Upper lobe of right lung (tissue), 1 donor: Measurements from ENCODE around the gene PRKCZ. TPM values are rescaled to one million over a fixed set of nuclear protein-coding genes. Genes with fewer than 3 reads are reported as not detected.

Source experiments
- ATAC-seq: fragments of 200-7000 bp; cut with Tn5 transposase; one replicate; pipeline ENCODE4 v1.9.1; 2020; ENCODE audit warnings: mild to moderate bottlenecking, moderate library complexity
- DNase-seq: peaks from one replicate; pipeline ENCODE4 v3.0.0-alpha.2; 2020
- H3K27ac ChIP-seq: fragments of 200-600 bp; one replicate; pipeline ENCODE4 v1.8.0; 2022
- H3K27me3 ChIP-seq: fragments of 200-600 bp; one replicate; pipeline ENCODE4 v1.8.0; 2022; ENCODE audit warnings: mild to moderate bottlenecking
- H3K36me3 ChIP-seq: fragments of 200-600 bp; one replicate; pipeline ENCODE4 v1.8.0; 2022
- H3K4me1 ChIP-seq: fragments of 200-600 bp; one replicate; pipeline ENCODE4 v1.8.0; 2022
- H3K4me3 ChIP-seq: fragments of 200-600 bp; one replicate; pipeline ENCODE4 v1.8.0; 2022; ENCODE audit warnings: mild to moderate bottlenecking
- H3K9me3 ChIP-seq: fragments of 200-600 bp; one replicate; pipeline ENCODE4 v1.8.0; 2022
- CTCF ChIP-seq: fragments of 200-600 bp; IDR thresholded peaks from one replicate; pipeline ENCODE4 v1.8.0; 2022; ENCODE audit warnings: antibody characterized with exemption
- intact Hi-C: fragments of 100-400 bp; cut with DNase I; formaldehyde crosslinking; loops from one replicate; pipeline ENCODE4 v1.11.0; 2022
- total RNA-seq: library from RNA; stranded (reverse); fragmentation: NEBNext Ultra II Directional; extraction: Animal tissue kit (Norgen Biotek cat#: 25700); gene quantifications from one replicate; pipeline ENCODE4 v1.2.1, GENCODE V29; 2021
- donor health status: DM: no; HTN: yes; CAD: no; lungs with severe emphysema.

PRKCZ gene
- total RNA-seq, 1 donor from 2014 or later: 121 TPM

GRCh38 chr1:2103266-2103900 is 53.2 kb downstream of the PRKCZ start:
- Histone ChIP-seq H3K9me3 (no peaks in the 10 kb centered on the region), H3K27ac (peak overlapping the region; percentile 71), H3K27me3 (no peaks in the 10 kb centered on the region), H3K4me3 (no peak overlapping the region), H3K36me3 (peaks cover 6% of the 10 kb centered on the region), H3K4me1 (peaks cover 13% of the 10 kb centered on the region)
- TF ChIP-seq CTCF: no peak
- ATAC-seq: no peak
- DNase-seq: peak; percentile 55
- intact Hi-C loops: no loop called here

- no peaks in the 10 kb centered on the region for H3K27me3 ChIP-seq
- peak overlapping the region; percentile 71 for H3K27ac ChIP-seq
- TF ChIP-seq CTCF: no peak
- DNase-seq (peak; percentile 66), ATAC-seq (no peak)
- H3K4me3 ChIP-seq: no peak overlapping the region
- no peaks in the 10 kb centered on the region for H3K9me3 ChIP-seq
- peaks cover 13% of the 10 kb centered on the region for H3K4me1 ChIP-seq
- H3K36me3 ChIP-seq: peaks cover 6% of the 10 kb centered on the region
- intact Hi-C loops: no loop called here
Measured at GRCh38 chr1:2103901-2104590, 53.8 kb downstream of the PRKCZ start.

- ATAC-seq (peak; percentile 83), DNase-seq (peak; percentile 90)
- TF ChIP-seq CTCF: no peak
- Histone ChIP-seq H3K27ac (peak overlapping the region; percentile 71), H3K27me3 (no peaks in the 10 kb centered on the region), H3K9me3 (no peaks in the 10 kb centered on the region), H3K36me3 (peaks cover 6% of the 10 kb centered on the region), H3K4me3 (no peak overlapping the region), H3K4me1 (peaks cover 13% of the 10 kb centered on the region)
- intact Hi-C loops: no loop called here
Measured at GRCh38 chr1:2104621-2105427, 54.6 kb downstream of the PRKCZ start.

- peak overlapping the region; percentile 71 for H3K27ac ChIP-seq
- DNase-seq: peak; percentile 68
- peak; percentile 11 for ATAC-seq
Measured at GRCh38 chr1:2105781-2106524, 55.7 kb downstream of the PRKCZ start.

More at GRCh38 chr1:2105781-2106524, 55.7 kb downstream of the PRKCZ start:
- no peak for TF ChIP-seq CTCF
- Histone ChIP-seq H3K9me3 (no peaks in the 10 kb centered on the region), H3K36me3 (peaks cover 6% of the 10 kb centered on the region), H3K27me3 (no peaks in the 10 kb centered on the region), H3K4me1 (peaks cover 13% of the 10 kb centered on the region), H3K4me3 (no peak overlapping the region)
- intact Hi-C loops: no loop called here
